Embryonic facial prominence (tissue), 1 donor: ENCODE measurements around the gene CAMSAP2.

Experiments used
- DNase-seq: peaks from one replicate; pipeline ENCODE4 v3.0.0-alpha.2; 2016; ENCODE audit errors: extremely low spot score

CAMSAP2 gene

GRCh38 chr1:200738327-200738948 is at the start of gene CAMSAP2:
Gene CAMSAP2 (plus strand): TSS chr1:200738893. CDS start chr1:200739828, 935 bp downstream.
- peak; percentile 89 for DNase-seq

- no peak for DNase-seq
Observed at GRCh38 chr1:200692316-200692715, 46.4 kb upstream of the CAMSAP2 start.

- DNase-seq, result no peak
Observed at GRCh38 chr1:200693327-200693726, 45.4 kb upstream of the CAMSAP2 start.

- DNase-seq, result no peak
Observed at GRCh38 chr1:200694738-200695137, 44.0 kb upstream of the CAMSAP2 start.

- DNase-seq, result no peak
Observed at GRCh38 chr1:200699871-200700270, 38.8 kb upstream of the CAMSAP2 start.

GRCh38 chr1:200704986-200705500 is 33.6 kb upstream of the CAMSAP2 start:
- DNase-seq, result no peak

GRCh38 chr1:200706111-200706814 is 32.4 kb upstream of the CAMSAP2 start:
- DNase-seq, result no peak

GRCh38 chr1:200707116-200707515 is 31.6 kb upstream of the CAMSAP2 start:
- DNase-seq, result no peak

- no peak for DNase-seq
Observed at GRCh38 chr1:200708161-200708560, 30.5 kb upstream of the CAMSAP2 start.

- no peak for DNase-seq
Observed at GRCh38 chr1:200708769-200709168, 29.9 kb upstream of the CAMSAP2 start.

GRCh38 chr1:200710166-200710565 is 28.5 kb upstream of the CAMSAP2 start:
- no peak for DNase-seq

GRCh38 chr1:200714504-200715187 is 24.0 kb upstream of the CAMSAP2 start:
- DNase-seq, result no peak

- no peak for DNase-seq
Observed at GRCh38 chr1:200720199-200720598, 18.5 kb upstream of the CAMSAP2 start.

GRCh38 chr1:200724064-200724463 is 14.6 kb upstream of the CAMSAP2 start:
- DNase-seq, result no peak

GRCh38 chr1:200727257-200727656 is 11.4 kb upstream of the CAMSAP2 start:
- no peak for DNase-seq

- no peak for DNase-seq
Observed at GRCh38 chr1:200729863-200730262, 8.8 kb upstream of the CAMSAP2 start.

GRCh38 chr1:200731654-200732332 is 6.9 kb upstream of the CAMSAP2 start:
- DNase-seq, result no peak

- no peak for DNase-seq
Observed at GRCh38 chr1:200732438-200732837, 6.3 kb upstream of the CAMSAP2 start.

GRCh38 chr1:200733907-200734306 is 4.8 kb upstream of the CAMSAP2 start:
- no peak for DNase-seq

GRCh38 chr1:200737647-200738291 is 924 bp upstream of the CAMSAP2 start:
- no peak for DNase-seq

GRCh38 chr1:200738949-200739651 is 407 bp downstream of the CAMSAP2 start:
- DNase-seq, result peak; percentile 76
